HCT116 (cell line): ENCODE data around the gene NOX4. TPM values are rescaled to one million over a fixed set of nuclear protein-coding genes. Genes with fewer than 3 reads are reported as not detected.
"Not testable (repeated sequence)": the region's sequence is repeated elsewhere in the genome, so short reads cannot be mapped to it uniquely, and the experiment has no call there.

Experiments
- ATAC-seq: fragments of 200-7000 bp; cut with Tn5 transposase; 2 replicates; pipeline ENCODE4 v1.9.1; 2020; ENCODE audit warnings: mild to moderate bottlenecking, moderate library complexity
- BruUV-seq: library from RNA; stranded (reverse); fragments of 400-500 nt; replicated peaks from 2 replicates; lab custom pipeline; 2021; lab: Mats Ljungman, UMichigan
- CTCF ChIA-PET: fragments of 300-600 bp; sonication (Branson Sonifier 250); formaldehyde crosslinking; loops from one replicate; lab custom pipeline; 2021; ENCODE audit warnings: antibody characterized with exemption; lab: Charles Lee
- POLR2A ChIA-PET: fragments of 300-600, 350-600 bp; sonication (Branson Sonifier 250); formaldehyde crosslinking; loops from one replicate; lab custom pipeline; 2021; ENCODE audit warnings: antibody characterized with exemption; lab: Charles Lee
- RAD21 ChIA-PET, 2 experiments: fragments of 300-600 bp; sonication (Branson Sonifier 250); formaldehyde crosslinking; loops; one replicate each; lab custom pipeline; 2023; ENCODE audit warnings: low total read pairs in 2 of 2; ENCODE audit not compliant: uncharacterized antibody in 2 of 2, unreplicated experiment in 2 of 2, low non-redundant PET in 1 of 2; lab: Charles Lee
- DNase-seq: peaks from one replicate; pipeline ENCODE4 v3.0.0-alpha.2; 2010; ENCODE audit warnings: low read depth, low spot score
- H2AFZ ChIP-seq: fragments of 200-600 bp; shearing (Covaris generic), sonication (generic); 2 replicates; pipeline ENCODE4 v1.6.1; 2017; ENCODE audit warnings: low read depth, mixed run types, mixed read lengths, antibody characterized with exemption, low read length; ENCODE audit not compliant: poor library complexity, severe bottlenecking
- H3K27ac ChIP-seq: 2 replicates; pipeline ENCODE4 v1.5.1; 2012; ENCODE audit warnings: low read depth, low read length
- H3K27me3 ChIP-seq: fragments of 200-600 bp; sonication (generic); 2 replicates; pipeline ENCODE4 v1.6.1; 2016; ENCODE audit warnings: mixed run types, low read length, mixed read lengths; ENCODE audit not compliant: insufficient read depth
- H3K36me3 ChIP-seq, 2 experiments: fragments of 200-500 bp in 1 of 2; fragments of 200-600 bp in 1 of 2; sonication (Bioruptor generic) in 1 of 2; sonication (generic) in 1 of 2; 2 replicates each; pipeline versions ENCODE4 v1.5.1 to v1.6.1; 2014 to 2016; ENCODE audit warnings: low read length in 2 of 2, inconsistent platforms in 1 of 2, mixed read lengths in 1 of 2, mixed run types in 1 of 2; ENCODE audit not compliant: insufficient read depth in 2 of 2, control insufficient read depth in 1 of 2
- H3K4me1 ChIP-seq, 2 experiments: fragments of 200-600 bp in 1 of 2; sonication (generic) in 1 of 2; 2 replicates each; pipeline versions ENCODE4 v1.5.1 to v1.6.1; 2012 to 2017; ENCODE audit warnings: low read length in 2 of 2, inconsistent platforms in 1 of 2, mild to moderate bottlenecking in 1 of 2, mixed read lengths in 1 of 2, mixed run types in 1 of 2, moderate library complexity in 1 of 2; ENCODE audit not compliant: insufficient read depth in 2 of 2, control insufficient read depth in 1 of 2
- H3K4me2 ChIP-seq: fragments of 200-600 bp; sonication (generic); 2 replicates; pipeline ENCODE4 v1.6.1; 2017; ENCODE audit warnings: mixed run types, low read length, mixed read lengths
- H3K4me3 ChIP-seq, 2 experiments: fragments of 200-600 bp in 1 of 2; sonication (generic) in 1 of 2; replicated peaks in 1 of 2; 2 replicates each; pipeline ENCODE4 v1.5.1; 2011 to 2016; ENCODE audit warnings: low read length in 2 of 2, control low read depth in 1 of 2, low read depth in 1 of 2, mild to moderate bottlenecking in 1 of 2, mixed read lengths in 1 of 2, mixed run types in 1 of 2
- H3K79me2 ChIP-seq: fragments of 200-600 bp; sonication (generic); 2 replicates; pipeline ENCODE4 v1.6.1; 2017; ENCODE audit warnings: mild to moderate bottlenecking, mixed run types, low read length, moderate library complexity, mixed read lengths; ENCODE audit not compliant: insufficient read depth
- H3K9ac ChIP-seq: fragments of 200-600 bp; sonication (generic); 2 replicates; pipeline ENCODE4 v1.6.1; 2016; ENCODE audit warnings: low read length, mixed read lengths
- H3K9me2 ChIP-seq: fragments of 200-600 bp; sonication (generic), shearing (Covaris generic); 2 replicates; pipeline ENCODE4 v1.6.1; 2017; ENCODE audit warnings: mixed run types, mild to moderate bottlenecking, moderate library complexity; ENCODE audit not compliant: insufficient read depth
- H3K9me3 ChIP-seq, 2 experiments: fragments of 200-500 bp in 1 of 2; fragments of 200-600 bp in 1 of 2; sonication (Bioruptor generic) in 1 of 2; sonication (generic) in 1 of 2; 2 replicates each; pipeline ENCODE4 v1.6.1; 2014 to 2017; ENCODE audit warnings: low read length in 2 of 2, mixed read lengths in 2 of 2, inconsistent platforms in 1 of 2, low read depth in 1 of 2, mild to moderate bottlenecking in 1 of 2, mixed run types in 1 of 2, moderate library complexity in 1 of 2; ENCODE audit not compliant: control insufficient read depth in 1 of 2, insufficient read depth in 1 of 2
- H4K20me1 ChIP-seq: fragments of 200-600 bp; sonication (generic), shearing (Covaris generic); 2 replicates; pipeline ENCODE4 v1.6.1; 2017; ENCODE audit warnings: mixed run types, mild to moderate bottlenecking, moderate library complexity; ENCODE audit not compliant: insufficient read depth
- CTCF ChIP-seq, 3 experiments: fragments of 200-600 bp in 1 of 3; sonication (generic) in 1 of 3; IDR thresholded peaks in 2 of 3; conservative IDR thresholded peaks in 1 of 3; 2 replicates each; pipeline ENCODE4 v1.5.1; 2012 to 2017; ENCODE audit warnings: low read depth in 2 of 3, low read length in 2 of 3, antibody characterized with exemption in 1 of 3, borderline replicate concordance in 1 of 3, control low read depth in 1 of 3, mild to moderate bottlenecking in 1 of 3, mixed read lengths in 1 of 3, mixed run types in 1 of 3, moderate library complexity in 1 of 3; ENCODE audit not compliant: insufficient read depth in 1 of 3
- FOSL1 ChIP-seq: IDR thresholded peaks from 2 replicates; pipeline ENCODE4 v1.6.1; 2012; ENCODE audit warnings: low read depth
- REST ChIP-seq: IDR thresholded peaks from 2 replicates; pipeline ENCODE4 v1.6.1; 2012; ENCODE audit warnings: low read depth
- SP1 ChIP-seq: IDR thresholded peaks from 2 replicates; pipeline ENCODE4 v1.6.1; 2012; ENCODE audit warnings: low read depth
- intact Hi-C: fragments of 100-400 bp; cut with micrococcal nuclease; formaldehyde crosslinking; loops from 2 replicates; pipeline ENCODE4 v1.10.0; 2022
- total RNA-seq: library from RNA; stranded (reverse); gene quantifications from one replicate; pipeline ENCODE4 v1.2.1, GENCODE V29; 2021; ENCODE audit not compliant: unreplicated experiment

Gene NOX4
- total RNA-seq, 1 experiment from 2014 or later: not detected

- no peak for TF ChIP-seq CTCF (IDR thresholded peaks at IDR 0.05 in 2 of 3, conservative IDR thresholded peaks at IDR 0.05 in 1 of 3; ENCODE audit: borderline replicate concordance in 1 of 3, insufficient read depth in 1 of 3, low read depth in 2 of 3, low read length in 2 of 3)
- no peak for TF ChIP-seq SP1
- TF ChIP-seq REST: no peak
- TF ChIP-seq FOSL1: no peak
Observed at GRCh38 chr11:89381094-89381493, 110.1 kb downstream of the NOX4 start (continued).

GRCh38 chr11:89379976-89380771 is 111.0 kb downstream of the NOX4 start:
- RAD21 ChIA-PET, H3K9me2 ChIP-seq, H3K27me3 ChIP-seq, H3K79me2 ChIP-seq, CTCF ChIA-PET, DNase-seq, H4K20me1 ChIP-seq, POLR2A ChIA-PET, ATAC-seq, intact Hi-C loops, H3K9ac ChIP-seq, H3K4me3 ChIP-seq, H2AFZ ChIP-seq, H3K4me1 ChIP-seq, H3K27ac ChIP-seq, BruUV-seq, H3K4me2 ChIP-seq, H3K9me3 ChIP-seq, H3K36me3 ChIP-seq: not testable (repeated sequence)

GRCh38 chr11:89378986-89379385 is 112.2 kb downstream of the NOX4 start:
- intact Hi-C loops, H3K9me3 ChIP-seq, H3K27ac ChIP-seq, H3K9ac ChIP-seq, RAD21 ChIA-PET, CTCF ChIA-PET, H3K36me3 ChIP-seq, H2AFZ ChIP-seq, H3K79me2 ChIP-seq, H3K9me2 ChIP-seq, BruUV-seq, H3K4me3 ChIP-seq, H3K4me2 ChIP-seq, DNase-seq, POLR2A ChIA-PET, ATAC-seq, H3K27me3 ChIP-seq, H4K20me1 ChIP-seq, H3K4me1 ChIP-seq: not testable (repeated sequence)

GRCh38 chr11:89369356-89369755 is 121.8 kb downstream of the NOX4 start:
- H3K36me3 ChIP-seq, H3K27ac ChIP-seq, CTCF ChIA-PET, RAD21 ChIA-PET, ATAC-seq, H3K9me3 ChIP-seq, H3K9ac ChIP-seq, H4K20me1 ChIP-seq, H3K4me1 ChIP-seq, BruUV-seq, H3K79me2 ChIP-seq, POLR2A ChIA-PET, H3K4me3 ChIP-seq, intact Hi-C loops, H3K4me2 ChIP-seq, H3K27me3 ChIP-seq, H3K9me2 ChIP-seq, DNase-seq, H2AFZ ChIP-seq: not testable (repeated sequence)
